Measurements from ENCODE around the gene GRK3.
"Not testable (repeated sequence)": the region's sequence is repeated elsewhere in the genome, so short reads cannot be mapped to it uniquely, and the experiment has no call there.

Gene GRK3

GRCh38 chr22:25702571-25703167 is 138.2 kb downstream of the GRK3 start:
- peak; percentile 32 for DNase-seq

GRCh38 chr22:25704701-25705100 is 140.2 kb downstream of the GRK3 start:
- no peak for DNase-seq

GRCh38 chr22:25706197-25706596 is 141.7 kb downstream of the GRK3 start:
- no peak for DNase-seq

- DNase-seq: not testable (repeated sequence)
Measured at GRCh38 chr22:25708430-25708829, 144.0 kb downstream of the GRK3 start.

GRCh38 chr22:25709758-25710157 is 145.3 kb downstream of the GRK3 start:
- peak; percentile 35 for DNase-seq

GRCh38 chr22:25710501-25710900 is 146.0 kb downstream of the GRK3 start:
- DNase-seq: no peak

- DNase-seq: no peak
Measured at GRCh38 chr22:25711491-25711890, 147.0 kb downstream of the GRK3 start.

GRCh38 chr22:25712661-25713400 is 148.4 kb downstream of the GRK3 start:
- no peak for DNase-seq

GRCh38 chr22:25714070-25714469 is 149.6 kb downstream of the GRK3 start:
- DNase-seq: no peak

- DNase-seq: no peak
Measured at GRCh38 chr22:25714739-25715138, 150.3 kb downstream of the GRK3 start.

- DNase-seq: no peak
Measured at GRCh38 chr22:25716637-25717036, 152.2 kb downstream of the GRK3 start.

- no peak for DNase-seq
Measured at GRCh38 chr22:25718135-25718840, 153.8 kb downstream of the GRK3 start.

- DNase-seq: no peak
Measured at GRCh38 chr22:25722223-25722622, 157.7 kb downstream of the GRK3 start.

GRCh38 chr22:25722626-25723025 is 158.2 kb downstream of the GRK3 start:
- DNase-seq: no peak

- no peak for DNase-seq
Measured at GRCh38 chr22:25726241-25726640, 161.8 kb downstream of the GRK3 start.

- DNase-seq: no peak
Measured at GRCh38 chr22:25728071-25728470, 163.6 kb downstream of the GRK3 start.

- DNase-seq: no peak
Measured at GRCh38 chr22:25729016-25729995, 164.8 kb downstream of the GRK3 start.

- DNase-seq: no peak
Measured at GRCh38 chr22:25735650-25736049, 171.2 kb downstream of the GRK3 start.

- peak; percentile 52 for DNase-seq
Measured at GRCh38 chr22:25736378-25737011, 172.0 kb downstream of the GRK3 start.

GRCh38 chr22:25739659-25740344 is 175.3 kb downstream of the GRK3 start:
- DNase-seq: no peak
